NCI-H2107 (cell line): ENCODE data around the gene LMF1.
"Not testable (repeated sequence)": the region's sequence is repeated elsewhere in the genome, so short reads cannot be mapped to it uniquely, and the experiment has no call there.

Source experiments
- DNase-seq: peaks from one replicate; lab custom pipeline; 2025; lab: John Stamatoyannopoulos, UW

The LMF1 gene

GRCh38 chr16:970386-970765, 408 bp downstream of the LMF1 start:
- DNase-seq = no peak

GRCh38 chr16:969508-970385, 1.0 kb downstream of the LMF1 start:
- DNase-seq = no peak

GRCh38 chr16:968620-969019, 2.2 kb downstream of the LMF1 start:
- DNase-seq = no peak

GRCh38 chr16:967546-968295, 3.1 kb downstream of the LMF1 start:
- DNase-seq = no peak

- DNase-seq = no peak
Observed at GRCh38 chr16:967077-967541, 3.7 kb downstream of the LMF1 start.

- DNase-seq = no peak
Observed at GRCh38 chr16:966505-966904, 4.3 kb downstream of the LMF1 start.

- no peak for DNase-seq
Observed at GRCh38 chr16:966035-966434, 4.7 kb downstream of the LMF1 start.

GRCh38 chr16:965487-965886, 5.3 kb downstream of the LMF1 start:
- no peak for DNase-seq

GRCh38 chr16:965036-965395, 5.8 kb downstream of the LMF1 start:
- no peak for DNase-seq

- peak; percentile 30 for DNase-seq
Observed at GRCh38 chr16:964356-965035, 6.3 kb downstream of the LMF1 start.

GRCh38 chr16:963913-964312, 6.9 kb downstream of the LMF1 start:
- no peak for DNase-seq

- no peak for DNase-seq
Observed at GRCh38 chr16:962901-963814, 7.6 kb downstream of the LMF1 start.

GRCh38 chr16:962366-962765, 8.4 kb downstream of the LMF1 start:
- no peak for DNase-seq

GRCh38 chr16:959232-960040, 11.3 kb downstream of the LMF1 start:
- no peak for DNase-seq

GRCh38 chr16:955766-956165, 15.0 kb downstream of the LMF1 start:
- DNase-seq = not testable (repeated sequence)

GRCh38 chr16:953818-954217, 17.0 kb downstream of the LMF1 start:
- DNase-seq = not testable (repeated sequence)

GRCh38 chr16:952321-952720, 18.5 kb downstream of the LMF1 start:
- no peak for DNase-seq

- DNase-seq = no peak
Observed at GRCh38 chr16:951660-952301, 19.0 kb downstream of the LMF1 start.

- not testable (repeated sequence) for DNase-seq
Observed at GRCh38 chr16:950733-951573, 19.8 kb downstream of the LMF1 start.
